GM10847 (cell line): ENCODE results near the gene TRUB2.

Source experiments
- POLR2A ChIP-seq: IDR thresholded peaks from 2 replicates; pipeline ENCODE4 v1.6.1; 2011; ENCODE audit not compliant: insufficient read length; ENCODE audit errors: extremely low read depth

The TRUB2 gene

DNA sequence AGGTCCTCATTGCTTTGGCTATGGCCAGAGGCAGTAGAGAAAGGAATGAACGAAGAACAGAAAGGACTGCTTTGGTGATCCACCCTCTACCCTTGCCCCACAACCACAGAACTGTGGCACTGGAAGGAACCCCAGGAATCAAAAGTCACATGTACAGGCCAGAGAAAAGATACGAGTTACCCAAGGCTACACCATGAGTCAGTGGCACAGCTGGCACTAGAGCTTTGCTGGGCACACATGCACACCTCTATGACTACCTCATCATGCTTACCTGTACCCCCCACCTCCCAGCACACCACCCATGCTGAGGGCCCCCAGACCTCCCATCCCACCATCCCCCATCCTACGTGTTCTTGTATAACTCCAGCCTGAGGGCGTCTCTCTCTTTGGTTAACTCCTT is 59.6 kb downstream of the TRUB2 start:
- TF ChIP-seq POLR2A, result no peak

DNA sequence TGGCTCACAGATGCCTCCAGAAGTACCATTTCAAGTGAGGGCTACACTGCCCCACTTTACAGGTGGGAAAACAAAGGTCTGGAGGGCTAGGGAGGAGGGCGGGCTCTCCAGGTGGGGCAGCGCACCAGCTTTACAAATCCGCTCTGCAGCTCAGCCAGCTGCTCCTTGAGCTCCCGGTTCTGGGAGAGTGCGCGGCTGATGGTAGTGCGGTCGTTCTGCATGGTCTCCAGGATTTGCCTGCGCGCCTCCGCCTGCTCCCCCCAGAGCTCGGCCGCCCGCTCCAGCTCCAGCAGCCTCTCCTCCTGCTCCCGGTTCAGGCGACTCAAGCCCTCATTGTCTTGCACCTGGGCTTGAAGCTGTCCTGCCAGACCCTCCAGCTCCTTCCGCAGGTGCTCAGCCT is 61.9 kb downstream of the TRUB2 start:
- no peak for TF ChIP-seq POLR2A

- TF ChIP-seq POLR2A, result no peak
These were observed 63.1 kb downstream of the TRUB2 start for GRCh38 chr9:128259156-128259555.

DNA sequence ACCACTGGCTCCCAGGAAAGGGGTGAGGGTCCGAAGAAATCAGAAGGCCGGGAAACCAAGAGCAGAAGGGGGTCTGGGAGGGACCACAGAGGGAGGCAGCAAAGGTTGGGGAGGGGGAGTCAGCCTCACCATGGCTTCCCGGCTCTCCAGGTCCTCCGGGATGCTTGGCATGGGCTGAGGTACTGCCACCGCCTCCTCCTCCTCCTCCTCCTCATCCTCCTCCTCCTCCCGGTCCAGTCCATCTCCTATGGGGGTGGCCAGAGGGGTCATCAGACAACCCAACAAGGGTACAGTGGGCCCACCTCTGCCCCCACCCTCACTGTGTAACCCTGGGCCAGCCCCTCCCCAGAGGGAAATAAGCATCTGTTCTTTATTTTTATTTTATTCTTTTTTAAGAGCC is 63.9 kb downstream of the TRUB2 start:
- no peak for TF ChIP-seq POLR2A

DNA sequence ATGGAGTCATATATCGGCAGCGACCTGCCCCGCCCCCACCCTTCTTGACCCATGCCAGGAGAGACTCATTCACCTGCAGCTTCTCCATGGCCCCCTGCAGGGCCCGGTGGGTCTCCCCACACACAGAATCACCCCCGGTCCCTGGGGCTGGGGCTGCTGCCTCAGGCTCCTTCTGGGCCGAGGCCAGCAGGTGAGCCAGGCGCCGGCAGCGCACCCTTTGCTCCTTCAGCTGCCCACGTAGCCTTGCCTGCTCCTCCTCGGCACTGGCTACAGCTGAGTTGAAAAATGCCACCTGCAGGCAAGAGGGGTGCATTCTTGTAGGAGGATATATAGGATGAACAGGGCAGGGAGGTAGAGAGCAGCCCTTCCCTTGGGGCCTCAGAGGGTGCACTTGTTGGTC is 64.3 kb downstream of the TRUB2 start:
- TF ChIP-seq POLR2A, result no peak

DNA sequence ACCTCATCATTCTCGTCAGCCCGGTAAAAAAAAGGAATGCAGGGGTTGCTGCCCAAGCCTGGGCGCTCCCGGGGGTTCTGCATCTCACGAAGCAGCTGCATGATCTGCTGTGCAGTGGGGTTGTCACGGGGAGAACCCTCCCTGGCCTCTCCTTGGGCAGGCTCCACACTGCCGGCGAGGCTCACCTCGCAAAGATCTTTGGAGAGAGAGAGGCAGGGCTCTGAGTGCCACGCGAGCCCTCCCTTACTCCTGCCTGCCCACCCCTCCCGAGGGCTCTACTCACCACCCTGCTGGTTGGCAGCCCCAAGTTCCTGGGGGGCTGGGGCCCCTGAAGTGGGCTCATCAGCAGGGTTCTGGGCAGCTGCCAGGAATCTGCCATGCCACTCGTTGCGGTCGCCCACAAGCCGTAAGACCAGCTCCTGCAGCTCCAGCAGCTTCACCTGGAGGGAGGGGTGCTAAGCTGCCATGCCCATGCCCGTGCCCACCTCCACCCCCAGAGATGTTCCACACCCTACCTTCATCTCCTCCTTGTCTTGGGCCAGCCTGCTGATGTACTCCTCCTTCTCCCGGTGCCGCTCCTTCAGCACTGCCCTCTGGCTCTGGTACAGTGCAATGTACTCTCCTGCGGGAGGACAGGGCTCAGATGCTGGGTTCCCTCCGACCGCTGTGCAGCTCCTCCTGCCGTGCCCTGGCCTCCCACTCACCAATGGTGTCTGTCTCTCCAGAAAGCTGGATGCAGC is 65.0 kb downstream of the TRUB2 start:
- TF ChIP-seq POLR2A, result no peak
